GM23338 (cell line): ENCODE data around the gene USP2. TPM values are rescaled to one million over a fixed set of nuclear protein-coding genes. Genes with fewer than 3 reads are reported as not detected.

Experiments
- ATAC-seq: fragments of 200-7000 bp; cut with Tn5 transposase; 3 replicates; pipeline ENCODE4 v1.9.1; 2020
- DNase-seq: peaks from one replicate; pipeline ENCODE4 v3.0.0-alpha.2; 2015; ENCODE audit warnings: low spot score
- H2AFZ ChIP-seq: fragments of 200-600 bp; sonication (generic); 2 replicates; pipeline ENCODE4 v1.8.0; 2016; ENCODE audit warnings: antibody characterized with exemption, mild to moderate bottlenecking, moderate library complexity
- H3F3A ChIP-seq: fragments of 200-600 bp; sonication (generic); replicated peaks from 2 replicates; pipeline ENCODE4 v1.8.0; 2017; ENCODE audit warnings: antibody characterized with exemption, mixed run types, low read depth
- H3K27ac ChIP-seq: fragments of 200-600 bp; sonication (generic); 2 replicates; pipeline ENCODE4 v1.6.1; 2016; ENCODE audit warnings: low read depth
- H3K27me3 ChIP-seq: fragments of 200-600 bp; sonication (generic); 2 replicates; pipeline ENCODE4 v1.8.0; 2016; ENCODE audit warnings: mild to moderate bottlenecking, mixed run types, moderate library complexity; ENCODE audit not compliant: insufficient read depth
- H3K36me3 ChIP-seq: fragments of 200-600 bp; sonication (generic); 2 replicates; pipeline ENCODE4 v1.8.0; 2016; ENCODE audit warnings: mild to moderate bottlenecking; ENCODE audit not compliant: insufficient read depth
- H3K4me1 ChIP-seq: fragments of 200-600 bp; sonication (generic); 2 replicates; pipeline ENCODE4 v1.8.0; 2016; ENCODE audit warnings: mild to moderate bottlenecking, moderate library complexity; ENCODE audit not compliant: insufficient read depth
- H3K4me2 ChIP-seq: fragments of 200-600 bp; sonication (generic); 2 replicates; pipeline ENCODE4 v1.7.1; 2017; ENCODE audit warnings: mixed run types
- H3K4me3 ChIP-seq: fragments of 200-600 bp; sonication (generic); 2 replicates; pipeline ENCODE4 v1.6.1; 2016; ENCODE audit warnings: mixed run types
- H3K79me2 ChIP-seq: fragments of 200-600 bp; sonication (generic); replicated peaks from 2 replicates; pipeline ENCODE4 v1.8.0; 2017; ENCODE audit warnings: mild to moderate bottlenecking; ENCODE audit not compliant: insufficient read depth
- H3K9me2 ChIP-seq: fragments of 200-600 bp; sonication (generic); 2 replicates; pipeline ENCODE4 v1.8.0; 2017; ENCODE audit not compliant: insufficient read depth
- H4K20me1 ChIP-seq: fragments of 200-600 bp; sonication (generic); replicated peaks from 2 replicates; pipeline ENCODE4 v1.8.0; 2017; ENCODE audit warnings: mild to moderate bottlenecking; ENCODE audit not compliant: insufficient read depth
- H3K27ac Mint-ChIP-seq: 2 replicates; pipeline ENCODE4 v1.8.0; 2020; ENCODE audit warnings: inconsistent platforms, mild to moderate bottlenecking, moderate library complexity, mixed read lengths
- H3K27me3 Mint-ChIP-seq: 3 replicates; pipeline ENCODE4 v1.8.0; 2022; ENCODE audit warnings: low read depth, mild to moderate bottlenecking, moderate library complexity, mixed read lengths, inconsistent platforms; ENCODE audit not compliant: insufficient read depth, poor library complexity
- H3K36me3 Mint-ChIP-seq: 3 replicates; pipeline ENCODE4 v1.8.0; 2021; ENCODE audit warnings: low read depth, mild to moderate bottlenecking, inconsistent platforms, moderate library complexity, mixed read lengths
- H3K4me1 Mint-ChIP-seq: 3 replicates; pipeline ENCODE4 v1.8.0; 2020; ENCODE audit warnings: mild to moderate bottlenecking, inconsistent platforms, mixed read lengths
- H3K4me3 Mint-ChIP-seq: 3 replicates; pipeline ENCODE4 v1.8.0; 2021; ENCODE audit warnings: moderate library complexity, mild to moderate bottlenecking, inconsistent platforms, mixed read lengths
- H3K9me3 Mint-ChIP-seq: 3 replicates; pipeline ENCODE4 v1.8.0; 2020; ENCODE audit warnings: moderate library complexity, mild to moderate bottlenecking, inconsistent platforms, mixed read lengths
- CREB1 ChIP-seq: fragments of 250-450 bp; sonication (Bioruptor Pico); IDR thresholded peaks from 2 replicates; pipeline ENCODE4 v1.5.0; 2020; ENCODE audit warnings: low read depth, mild to moderate bottlenecking, moderate library complexity
- CTCF ChIP-seq, 2 experiments: fragments of 200-600 bp in 1 of 2; sonication (generic) in 1 of 2; conservative IDR thresholded peaks; 2 replicates each; pipeline versions ENCODE4 v1.5.1 to v1.6.1; 2016 to 2017; ENCODE audit warnings: antibody characterized with exemption in 2 of 2, low read depth in 2 of 2, mild to moderate bottlenecking in 2 of 2, moderate library complexity in 1 of 2
- ETS1 ChIP-seq: IDR thresholded peaks from 2 replicates; pipeline ENCODE4 v1.6.1; 2016; ENCODE audit warnings: antibody characterized with exemption
- EZH2 ChIP-seq: fragments of 200-600 bp; sonication (generic); IDR thresholded peaks from one replicate; pipeline ENCODE4 v1.8.0; 2017; ENCODE audit warnings: antibody characterized with exemption, mild to moderate bottlenecking, low read depth; ENCODE audit not compliant: unreplicated experiment
- JUNB ChIP-seq: IDR thresholded peaks from one replicate; pipeline ENCODE4 v1.6.1; 2016; ENCODE audit warnings: antibody characterized with exemption; ENCODE audit not compliant: unreplicated experiment
- NANOG ChIP-seq: IDR thresholded peaks from 2 replicates; pipeline ENCODE4 v1.6.1; 2016; ENCODE audit warnings: antibody characterized with exemption, borderline replicate concordance
- STAT1 ChIP-seq: IDR thresholded peaks from one replicate; pipeline ENCODE4 v1.6.1; 2016; ENCODE audit warnings: antibody characterized with exemption; ENCODE audit not compliant: unreplicated experiment
- ZNF114 ChIP-seq: fragments of 250-450 bp; sonication (Bioruptor Pico); IDR thresholded peaks from 2 replicates; pipeline ENCODE4 v1.5.0; 2020; ENCODE audit warnings: mild to moderate bottlenecking, moderate library complexity
- ZNF331 ChIP-seq: fragments of 250-450 bp; sonication (Bioruptor Pico); IDR thresholded peaks from 2 replicates; pipeline ENCODE4 v1.5.0; 2020; ENCODE audit warnings: low read depth, mild to moderate bottlenecking, moderate library complexity
- ZNF462 ChIP-seq: fragments of 250-450 bp; sonication (Bioruptor Pico); IDR thresholded peaks from 2 replicates; pipeline ENCODE4 v1.5.0; 2020; ENCODE audit warnings: mild to moderate bottlenecking, moderate library complexity
- polyA plus RNA-seq: library from polyadenylated mRNA; unstranded; fragments of >200 nt; fragmentation: Nextera tagmentation; extraction: Ambion mirVana; gene quantifications from 2 replicates; pipeline ENCODE4 v1.2.1, GENCODE V29; 2016
- total RNA-seq: library from RNA; depleted of rRNA; stranded (reverse); fragments of >200 nt; shearing (Covaris generic); gene quantifications from 2 replicates; pipeline ENCODE4 v1.2.3, GENCODE V29; 2014

USP2 gene
- total and polyA plus RNA-seq, 2 experiments from 2014 or later, result 4.9 to 5.0 TPM

GRCh38 chr11:119350302-119350701 is 31.2 kb downstream of the USP2 start:
- H3K27ac Mint-ChIP-seq, result no peak overlapping the region
- no peak overlapping the region for H3K4me3 ChIP-seq
- H3K4me1 ChIP-seq, result peaks cover 2% of the 10 kb centered on the region; the same call in 1 of the 2 replicates
- no peaks in the 10 kb centered on the region for H3K9me2 ChIP-seq
- H2AFZ ChIP-seq, result peak overlapping the region; percentile 78; the same call in 1 of the 2 replicates
- no peak overlapping the region for H3K4me2 ChIP-seq
- H4K20me1 ChIP-seq, result no peaks in the 10 kb centered on the region
- H3K4me3 Mint-ChIP-seq, result no peak overlapping the region
- H3K9me3 Mint-ChIP-seq, result no peaks in the 10 kb centered on the region
- no peaks in the 10 kb centered on the region; the same call in 2 of the 3 replicates for H3K36me3 Mint-ChIP-seq
- no peak for TF ChIP-seq STAT1
- no peak for TF ChIP-seq ETS1
- no peak for TF ChIP-seq CTCF (conservative IDR thresholded peaks at IDR 0.05; ENCODE audit: low read depth in 2 of 2)
- TF ChIP-seq JUNB, result no peak
- TF ChIP-seq EZH2, result no peak
- TF ChIP-seq ZNF331 (CRISPR knock-in tag), result no peak
- no peaks in the 10 kb centered on the region for H3K79me2 ChIP-seq
- no peaks in the 10 kb centered on the region for H3F3A ChIP-seq
- H3K27ac ChIP-seq, result no peak overlapping the region
- H3K36me3 ChIP-seq, result no peaks in the 10 kb centered on the region
- H3K4me1 Mint-ChIP-seq, result peaks cover 11% of the 10 kb centered on the region
- peaks cover 11% of the 10 kb centered on the region for H3K27me3 Mint-ChIP-seq
- H3K27me3 ChIP-seq, result peaks cover 9% of the 10 kb centered on the region; the same call in 1 of the 2 replicates
- ATAC-seq (no peak), DNase-seq (no peak)

- H2AFZ ChIP-seq, result no peak overlapping the region
- H3K4me3 ChIP-seq, result no peak overlapping the region
- Mint-ChIP-seq H3K4me1 (peaks cover 10% of the 10 kb centered on the region), H3K27me3 (peaks cover 15% of the 10 kb centered on the region), H3K27ac (no peak overlapping the region), H3K36me3 (no peaks in the 10 kb centered on the region; the same call in 2 of the 3 replicates), H3K4me3 (no peak overlapping the region), H3K9me3 (no peaks in the 10 kb centered on the region)
- DNase-seq (no peak), ATAC-seq (no peak)
- H3K27me3 ChIP-seq, result 0 out of 2 replicates have a peak, but pooled peaks cover 3% of the 10 kb centered on the region
- H3K79me2 ChIP-seq, result no peaks in the 10 kb centered on the region
- no peaks in the 10 kb centered on the region for H3K36me3 ChIP-seq
- no peaks in the 10 kb centered on the region for H3K9me2 ChIP-seq
- H3K27ac ChIP-seq, result no peak overlapping the region
- H3K4me1 ChIP-seq, result no peaks in the 10 kb centered on the region
- H3K4me2 ChIP-seq, result no peak overlapping the region
- H3F3A ChIP-seq, result no peaks in the 10 kb centered on the region
- H4K20me1 ChIP-seq, result no peaks in the 10 kb centered on the region
- TF ChIP-seq JUNB (no peak), STAT1 (no peak), ETS1 (no peak), CREB1 (CRISPR knock-in tag) (no peak), ZNF114 (CRISPR knock-in tag) (no peak), ZNF331 (CRISPR knock-in tag) (no peak), EZH2 (no peak), ZNF462 (no peak), NANOG (no peak)
These were observed 33.4 kb downstream of the USP2 start for GRCh38 chr11:119347940-119348605.
